Fibroblast of the aortic adventitia (primary cell): ENCODE results near the gene DCHS2. TPM values are rescaled to one million over a fixed set of nuclear protein-coding genes. Genes with fewer than 3 reads are reported as not detected.

ENCODE experiments used
- DNase-seq: peaks from one replicate; pipeline ENCODE4 v3.0.0-alpha.2; 2010; ENCODE audit warnings: low read depth
- H3K4me3 ChIP-seq: 2 replicates; pipeline ENCODE4 v1.5.1; 2011; ENCODE audit warnings: low read depth, mild to moderate bottlenecking, control low read depth, low read length, moderate library complexity
- total RNA-seq: library from RNA; depleted of rRNA; stranded (reverse); fragments of >200 nt; gene quantifications from 2 replicates; pipeline ENCODE4 v1.2.3, GENCODE V29; 2012; ENCODE audit warnings: low replicate concordance
- TF ChIP-seq, protein P1 (sequence below): IDR thresholded peaks from 2 replicates; pipeline ENCODE4 v1.5.1; 2011; ENCODE audit warnings: mild to moderate bottlenecking, low read length, control low read depth, inconsistent platforms; ENCODE audit not compliant: insufficient read depth

Gene DCHS2
- total RNA-seq, 1 donor = under 0.01 TPM

DNA sequence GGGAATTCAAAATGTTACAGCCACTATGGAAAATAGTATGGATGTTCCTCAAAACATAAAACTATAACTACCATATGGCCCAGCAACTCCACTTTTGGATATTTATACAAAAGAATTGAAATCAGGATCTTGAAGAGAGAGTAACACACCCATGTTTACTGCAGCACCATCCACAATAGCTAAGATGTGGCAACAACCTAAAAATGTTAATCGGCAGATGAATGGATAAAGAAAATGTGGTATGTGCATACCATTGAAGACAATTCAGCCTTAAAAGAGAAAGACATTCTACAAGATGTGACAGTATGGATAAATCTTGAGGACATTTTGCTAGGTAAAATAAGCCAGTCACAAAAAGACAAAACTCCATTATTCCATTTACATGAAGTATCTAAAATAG is 171.9 kb downstream of the DCHS2 start:
- DNase-seq = no peak
- TF ChIP-seq, protein P1, sequence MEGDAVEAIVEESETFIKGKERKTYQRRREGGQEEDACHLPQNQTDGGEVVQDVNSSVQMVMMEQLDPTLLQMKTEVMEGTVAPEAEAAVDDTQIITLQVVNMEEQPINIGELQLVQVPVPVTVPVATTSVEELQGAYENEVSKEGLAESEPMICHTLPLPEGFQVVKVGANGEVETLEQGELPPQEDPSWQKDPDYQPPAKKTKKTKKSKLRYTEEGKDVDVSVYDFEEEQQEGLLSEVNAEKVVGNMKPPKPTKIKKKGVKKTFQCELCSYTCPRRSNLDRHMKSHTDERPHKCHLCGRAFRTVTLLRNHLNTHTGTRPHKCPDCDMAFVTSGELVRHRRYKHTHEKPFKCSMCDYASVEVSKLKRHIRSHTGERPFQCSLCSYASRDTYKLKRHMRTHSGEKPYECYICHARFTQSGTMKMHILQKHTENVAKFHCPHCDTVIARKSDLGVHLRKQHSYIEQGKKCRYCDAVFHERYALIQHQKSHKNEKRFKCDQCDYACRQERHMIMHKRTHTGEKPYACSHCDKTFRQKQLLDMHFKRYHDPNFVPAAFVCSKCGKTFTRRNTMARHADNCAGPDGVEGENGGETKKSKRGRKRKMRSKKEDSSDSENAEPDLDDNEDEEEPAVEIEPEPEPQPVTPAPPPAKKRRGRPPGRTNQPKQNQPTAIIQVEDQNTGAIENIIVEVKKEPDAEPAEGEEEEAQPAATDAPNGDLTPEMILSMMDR = no peak
- no peak overlapping the region for H3K4me3 ChIP-seq

DNA sequence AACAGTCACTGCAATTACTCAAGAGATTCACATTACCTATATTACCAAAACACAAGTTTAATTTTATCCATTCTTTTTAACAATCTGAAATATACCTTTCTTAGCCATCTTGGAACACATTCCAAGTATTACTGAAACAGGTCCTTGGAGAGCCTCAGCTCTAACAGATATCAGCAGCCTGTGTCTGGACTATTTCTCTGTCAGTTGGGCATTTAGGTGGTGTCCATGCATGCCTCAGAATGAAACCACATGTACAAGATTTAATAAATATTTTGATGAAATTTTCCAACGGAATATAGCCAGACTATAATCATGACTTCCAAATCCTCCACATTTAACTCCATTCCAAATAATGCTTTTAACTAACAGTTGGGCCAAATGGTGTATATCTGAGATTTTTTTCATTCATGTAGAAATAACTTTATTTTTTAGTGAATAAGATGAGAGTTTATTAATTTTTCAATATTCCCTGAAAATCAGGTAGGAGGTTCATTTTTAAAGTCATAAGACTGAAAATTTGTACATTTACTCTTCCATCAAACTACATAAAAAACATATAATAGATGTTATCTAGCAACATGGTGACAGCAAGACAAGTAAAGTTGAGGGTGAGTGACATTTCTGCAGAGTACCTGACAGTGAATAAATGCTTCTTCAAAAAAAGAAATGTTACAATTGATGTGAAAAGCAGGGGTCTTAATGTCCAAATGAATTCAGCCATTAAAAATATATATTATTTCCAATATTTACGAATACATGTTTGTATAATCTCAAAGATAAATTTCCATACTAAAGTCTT is 174.2 kb downstream of the DCHS2 start:
- TF ChIP-seq, protein P1 = no peak
- no peak overlapping the region for H3K4me3 ChIP-seq
- no peak for DNase-seq

DNA sequence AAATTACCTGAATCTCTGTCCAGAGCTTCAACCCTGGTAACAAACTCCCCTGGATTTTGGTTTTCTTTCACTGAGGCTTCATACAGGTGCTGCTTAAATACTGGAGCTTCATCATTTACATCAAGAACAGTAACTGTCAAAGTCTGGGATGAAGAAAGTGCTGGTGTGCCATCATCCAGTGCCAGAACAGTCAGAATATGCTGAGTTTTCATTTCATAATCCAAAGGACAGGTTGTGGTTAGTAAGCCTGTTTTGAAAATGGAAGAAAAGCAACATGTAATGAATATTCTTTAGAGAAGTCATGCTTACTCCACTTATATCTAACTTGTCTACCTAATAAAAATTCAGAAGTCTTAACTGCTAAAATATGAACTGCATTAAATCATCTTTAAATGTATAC is 175.9 kb downstream of the DCHS2 start:
- no peak overlapping the region for H3K4me3 ChIP-seq
- no peak for DNase-seq
- TF ChIP-seq, protein P1 = no peak

DNA sequence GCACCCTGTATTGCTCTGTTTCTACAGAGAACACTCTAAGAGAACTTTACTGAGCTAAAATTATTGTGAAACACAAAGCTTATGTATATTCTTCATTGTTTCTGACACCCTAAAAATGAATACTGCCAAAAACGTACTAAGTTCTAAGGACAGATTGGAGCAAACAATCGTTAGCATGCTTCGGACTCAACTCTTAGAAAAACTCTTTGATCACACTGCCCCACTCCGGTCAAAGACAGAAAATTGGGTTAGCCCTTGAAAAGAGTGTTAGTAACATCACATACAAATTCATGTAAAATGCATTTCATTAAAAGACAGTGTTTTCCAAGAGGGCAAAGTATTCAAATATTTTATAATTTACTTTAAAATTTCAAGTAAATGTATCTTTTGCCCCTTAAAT is 177.4 kb downstream of the DCHS2 start:
- TF ChIP-seq, protein P1 = peak; percentile 40

DNA sequence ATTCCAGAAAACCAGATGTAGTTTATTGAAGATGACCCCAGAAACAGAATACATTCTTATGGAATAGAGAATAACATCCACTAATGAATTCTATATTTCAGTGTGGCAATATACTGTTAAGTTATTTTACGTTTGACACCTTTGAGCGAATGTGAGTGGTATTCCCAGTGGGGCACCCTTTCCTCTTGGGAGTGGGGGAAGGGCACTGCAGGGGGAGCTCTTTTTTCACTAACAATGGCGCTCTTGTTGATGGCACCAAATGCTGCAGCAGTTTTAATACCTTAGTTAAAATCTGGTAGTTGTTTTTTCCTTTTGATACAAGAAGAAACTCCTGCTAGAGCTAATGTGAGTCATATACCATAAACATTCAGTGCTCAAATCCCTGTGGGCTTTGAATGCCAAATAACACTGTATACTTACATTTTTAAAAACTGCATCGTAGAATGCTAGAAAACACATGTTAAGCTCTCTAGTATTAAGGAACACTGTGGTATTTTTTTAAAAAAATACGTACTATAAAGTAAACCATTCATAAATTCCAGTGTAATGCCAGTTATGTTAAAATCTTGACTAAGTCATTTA is 178.5 kb downstream of the DCHS2 start:
- DNase-seq = no peak
- H3K4me3 ChIP-seq = no peak overlapping the region
- TF ChIP-seq, protein P1 = no peak

More for the DNA sequence above, 177.4 kb downstream of the DCHS2 start:
- DNase-seq = peak; percentile 57
- no peak overlapping the region for H3K4me3 ChIP-seq

DNA sequence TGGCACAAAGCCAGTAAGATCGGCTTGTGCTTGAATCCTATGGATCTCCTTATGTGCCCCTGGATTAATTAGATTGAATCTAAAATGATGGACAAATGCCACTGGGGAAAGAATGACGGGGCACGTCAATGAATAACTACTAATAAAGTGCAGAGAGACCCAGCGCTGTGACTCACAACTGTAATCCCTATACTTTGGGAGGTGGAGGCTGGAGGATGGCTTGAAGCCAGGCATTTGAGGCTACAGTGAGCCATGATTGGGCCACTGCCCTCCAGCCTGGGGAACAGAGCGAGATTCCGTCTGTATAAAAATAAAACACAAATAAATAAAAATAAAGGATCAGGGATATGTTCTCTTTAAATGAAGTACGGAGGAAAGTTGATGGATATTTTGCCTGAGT is 179.4 kb downstream of the DCHS2 start:
- H3K4me3 ChIP-seq = no peak overlapping the region
- no peak for DNase-seq
- TF ChIP-seq, protein P1 = no peak
